OCI-LY7 (cell line): Measurements from ENCODE around the gene DBF4B.

ENCODE experiments used
- EZH2phosphoT487 ChIP-seq: fragments of 200-600 bp; sonication (generic); IDR thresholded peaks from 2 replicates; pipeline ENCODE4 v1.6.1; 2018; ENCODE audit warnings: low read depth, borderline replicate concordance, mild to moderate bottlenecking, mixed run types, antibody characterized with exemption, low read length, moderate library complexity, mixed read lengths
- TF ChIP-seq, protein P1 (sequence below): fragments of 200-600 bp; sonication (generic); conservative IDR thresholded peaks from 2 replicates; pipeline ENCODE4 v1.5.1; 2014; ENCODE audit warnings: mild to moderate bottlenecking, antibody characterized with exemption, low read length, moderate library complexity, mixed read lengths

DNA sequence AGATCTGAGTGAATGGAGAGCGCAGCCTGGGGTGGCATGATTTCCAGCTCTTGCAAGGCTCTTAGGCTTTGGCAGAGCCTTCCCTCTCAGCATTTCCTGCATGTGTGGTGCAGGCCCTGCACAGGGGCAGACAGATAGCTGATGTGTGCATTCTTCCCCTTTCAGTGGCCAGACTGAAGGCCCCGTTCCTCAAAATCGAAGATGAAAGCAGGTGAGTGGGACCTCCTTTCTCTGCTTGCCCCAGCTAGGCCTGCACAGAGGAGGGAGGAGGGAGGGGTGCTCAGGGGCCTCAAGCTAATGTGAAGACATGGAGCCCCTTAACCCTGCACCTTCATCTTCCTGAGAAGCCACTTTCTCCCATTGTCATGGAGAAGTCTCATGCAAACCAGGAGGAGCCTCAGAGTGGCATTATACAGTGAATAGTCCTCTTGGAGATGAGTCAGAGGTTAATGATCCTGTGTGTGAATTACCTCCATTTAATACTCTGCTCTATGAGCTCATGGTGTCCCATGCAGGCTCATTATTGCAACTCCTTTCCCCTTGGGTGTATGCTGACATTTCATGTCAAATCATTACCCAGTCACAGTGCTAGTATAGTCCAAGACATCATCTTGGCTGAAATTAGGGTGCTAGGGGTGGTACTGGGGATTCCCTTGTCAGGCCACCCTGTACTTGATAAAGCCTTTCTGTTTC is 29.9 kb downstream of the DBF4B start:
- TF ChIP-seq, protein P1, sequence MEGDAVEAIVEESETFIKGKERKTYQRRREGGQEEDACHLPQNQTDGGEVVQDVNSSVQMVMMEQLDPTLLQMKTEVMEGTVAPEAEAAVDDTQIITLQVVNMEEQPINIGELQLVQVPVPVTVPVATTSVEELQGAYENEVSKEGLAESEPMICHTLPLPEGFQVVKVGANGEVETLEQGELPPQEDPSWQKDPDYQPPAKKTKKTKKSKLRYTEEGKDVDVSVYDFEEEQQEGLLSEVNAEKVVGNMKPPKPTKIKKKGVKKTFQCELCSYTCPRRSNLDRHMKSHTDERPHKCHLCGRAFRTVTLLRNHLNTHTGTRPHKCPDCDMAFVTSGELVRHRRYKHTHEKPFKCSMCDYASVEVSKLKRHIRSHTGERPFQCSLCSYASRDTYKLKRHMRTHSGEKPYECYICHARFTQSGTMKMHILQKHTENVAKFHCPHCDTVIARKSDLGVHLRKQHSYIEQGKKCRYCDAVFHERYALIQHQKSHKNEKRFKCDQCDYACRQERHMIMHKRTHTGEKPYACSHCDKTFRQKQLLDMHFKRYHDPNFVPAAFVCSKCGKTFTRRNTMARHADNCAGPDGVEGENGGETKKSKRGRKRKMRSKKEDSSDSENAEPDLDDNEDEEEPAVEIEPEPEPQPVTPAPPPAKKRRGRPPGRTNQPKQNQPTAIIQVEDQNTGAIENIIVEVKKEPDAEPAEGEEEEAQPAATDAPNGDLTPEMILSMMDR: no peak
- no peak for TF ChIP-seq EZH2phosphoT487
